ENCODE measurements around the gene OSBPL10.

The OSBPL10 gene

DNA sequence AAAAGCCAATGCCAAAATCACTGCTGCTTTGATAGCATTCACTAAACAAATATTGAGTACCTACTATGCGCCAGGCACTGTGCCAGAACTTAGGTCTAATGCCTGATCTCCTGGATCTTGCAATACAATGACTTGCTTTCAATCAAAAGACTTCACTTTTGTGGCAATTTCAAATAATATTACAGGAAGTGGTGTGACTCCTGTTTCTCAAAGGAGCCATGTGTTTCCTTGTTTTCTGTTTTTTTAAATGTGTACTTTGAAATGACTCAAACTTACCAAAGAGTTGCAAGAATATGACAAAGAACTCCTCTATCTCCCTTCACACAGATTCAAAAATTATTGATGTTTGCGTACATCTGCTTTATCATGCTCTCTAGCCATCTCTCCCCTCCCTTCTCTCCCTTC is 18.3 kb downstream of the OSBPL10 start:
- Histone ChIP-seq H2AFZ (ENCODE audit: low read depth, low read length) (no peak overlapping the region), H3K4me3 (ENCODE audit: low read length) (no peak overlapping the region), H3K36me3 (ENCODE audit: insufficient read depth, low read length) (no peaks in the 10 kb centered on the region), H3K27me3 (ENCODE audit: insufficient read depth, low read length) (no peaks in the 10 kb centered on the region), H3K4me1 (ENCODE audit: insufficient read depth, low read length) (peaks cover 10% of the 10 kb centered on the region), H3K9me3 (ENCODE audit: low read length) (no peaks in the 10 kb centered on the region)

DNA sequence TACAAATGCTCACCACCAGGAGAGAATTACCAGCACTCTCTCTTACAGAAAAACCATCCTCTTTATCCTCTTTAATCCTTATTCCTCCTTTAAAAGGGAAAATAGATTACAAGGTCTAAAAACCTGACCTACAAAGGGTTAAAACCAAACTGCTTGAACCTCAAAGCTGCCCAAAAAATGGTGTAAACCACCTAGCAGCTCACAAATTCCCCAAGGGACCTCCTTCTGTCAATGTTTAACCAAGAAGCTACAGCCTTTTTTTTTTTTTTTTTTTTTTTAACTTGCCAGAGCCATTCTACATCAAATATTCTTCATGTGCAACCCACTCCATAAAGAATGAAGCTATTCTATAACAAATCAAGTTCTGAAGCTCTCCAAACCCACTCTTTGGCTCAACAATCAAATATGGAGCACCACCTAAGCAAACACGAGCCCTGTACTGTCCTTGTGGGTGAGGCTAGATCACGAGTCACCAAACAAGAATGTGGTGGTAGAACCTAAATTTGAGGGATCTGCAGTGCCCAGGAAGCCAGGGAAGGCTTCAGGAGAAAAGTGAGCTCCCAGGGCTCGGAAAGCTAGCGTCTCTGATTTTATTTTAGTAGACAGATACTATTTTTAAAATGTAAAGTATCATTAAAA is 20.1 kb downstream of the OSBPL10 start:
- H2AFZ ChIP-seq (ENCODE audit: low read depth, low read length) = no peak overlapping the region
- H3K36me3 ChIP-seq (ENCODE audit: insufficient read depth, low read length) = no peaks in the 10 kb centered on the region
- H3K4me3 ChIP-seq (ENCODE audit: low read length) = no peak overlapping the region
- H3K9me3 ChIP-seq (ENCODE audit: low read length) = no peaks in the 10 kb centered on the region
- peaks cover 10% of the 10 kb centered on the region for H3K4me1 ChIP-seq (ENCODE audit: insufficient read depth, low read length)
- H3K27me3 ChIP-seq (ENCODE audit: insufficient read depth, low read length) = no peaks in the 10 kb centered on the region

DNA sequence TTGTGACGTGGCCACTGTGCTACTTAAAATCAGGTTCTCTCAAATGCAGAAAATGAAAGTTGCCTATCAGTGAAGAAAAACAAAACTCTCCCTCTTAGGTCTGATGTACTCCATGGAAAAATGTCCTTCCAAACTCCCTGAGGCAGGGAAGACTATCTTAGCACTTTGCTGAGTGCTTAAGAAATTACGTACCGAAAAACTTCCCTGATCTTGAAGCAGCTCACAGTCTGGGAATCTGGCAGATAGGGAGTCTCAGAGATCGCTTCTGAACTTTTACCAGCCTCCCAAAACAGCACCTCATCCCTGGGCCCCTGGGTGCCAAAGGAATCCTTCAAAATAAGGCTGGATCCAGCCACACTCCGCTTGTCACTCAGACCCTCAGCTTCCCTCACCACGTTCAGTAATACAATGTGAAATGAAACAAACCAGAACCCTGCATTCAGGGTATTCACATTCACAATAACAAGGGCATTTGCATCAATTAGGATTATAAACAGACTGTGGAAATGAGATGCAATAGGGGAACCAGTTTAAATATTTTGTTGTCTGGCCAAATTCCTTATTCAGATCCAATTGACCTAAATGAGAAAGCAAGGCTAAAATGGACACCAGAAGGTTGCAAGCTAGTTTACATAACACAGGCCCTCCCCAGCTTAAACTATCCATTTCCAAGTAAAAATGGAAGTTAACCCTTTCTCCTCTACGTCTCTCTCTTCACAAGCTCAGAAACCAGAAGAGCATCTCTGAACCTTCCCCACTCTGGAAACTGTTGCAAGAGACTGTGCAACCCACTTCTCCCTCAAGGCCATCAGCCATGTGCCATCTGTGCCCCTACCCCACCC is 20.9 kb downstream of the OSBPL10 start:
- H3K4me3 ChIP-seq (ENCODE audit: low read length) = no peak overlapping the region
- no peaks in the 10 kb centered on the region for H3K27me3 ChIP-seq (ENCODE audit: insufficient read depth, low read length)
- H3K4me1 ChIP-seq (ENCODE audit: insufficient read depth, low read length) = peaks cover 10% of the 10 kb centered on the region
- H2AFZ ChIP-seq (ENCODE audit: low read depth, low read length) = no peak overlapping the region
- no peaks in the 10 kb centered on the region for H3K9me3 ChIP-seq (ENCODE audit: low read length)
- H3K36me3 ChIP-seq (ENCODE audit: insufficient read depth, low read length) = no peaks in the 10 kb centered on the region

DNA sequence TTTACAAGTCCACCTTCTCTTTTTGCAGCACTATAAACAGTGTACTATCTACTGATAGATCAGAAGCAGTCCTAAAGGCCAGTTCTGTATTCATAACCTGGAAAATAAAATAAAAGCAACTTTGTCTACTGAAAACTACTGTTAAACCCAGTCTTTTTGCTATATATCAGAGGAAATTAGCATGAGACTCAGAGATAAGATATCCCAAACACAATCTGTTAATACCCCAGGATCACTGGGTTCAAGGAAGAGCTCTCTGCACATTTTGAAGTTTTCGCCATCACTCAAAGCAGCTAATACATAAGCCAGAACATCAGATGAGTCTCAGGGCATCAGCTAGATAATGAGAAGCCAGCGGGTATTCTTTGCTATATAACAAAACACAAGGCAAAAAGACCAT is 21.8 kb downstream of the OSBPL10 start:
- Histone ChIP-seq H3K4me3 (ENCODE audit: low read length) (no peak overlapping the region), H3K9me3 (ENCODE audit: low read length) (no peaks in the 10 kb centered on the region), H3K27me3 (ENCODE audit: insufficient read depth, low read length) (no peaks in the 10 kb centered on the region), H2AFZ (ENCODE audit: low read depth, low read length) (no peak overlapping the region), H3K36me3 (ENCODE audit: insufficient read depth, low read length) (no peaks in the 10 kb centered on the region), H3K4me1 (ENCODE audit: insufficient read depth, low read length) (peaks cover 10% of the 10 kb centered on the region)

DNA sequence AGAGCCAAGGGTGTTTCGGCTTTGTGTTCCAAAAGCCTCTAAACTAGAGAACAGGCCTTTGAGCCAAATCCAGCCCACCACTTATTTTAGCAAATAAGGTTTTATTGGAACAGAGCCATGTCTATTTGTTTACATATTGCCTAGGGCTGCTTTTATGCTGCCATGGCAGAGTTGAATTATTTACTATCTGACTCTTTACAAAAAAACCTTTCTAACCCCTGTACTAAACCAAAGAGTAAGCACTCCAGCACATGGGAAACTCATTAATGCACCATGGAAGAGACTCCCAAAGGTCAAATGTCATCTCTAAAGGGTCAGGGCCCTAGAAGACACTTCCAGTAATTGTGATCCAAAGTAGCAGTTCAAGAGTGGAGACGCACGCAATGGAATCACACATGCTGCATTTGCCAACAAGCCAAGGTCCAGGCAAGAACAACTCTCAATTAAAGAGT is 22.3 kb downstream of the OSBPL10 start:
- no peaks in the 10 kb centered on the region for H3K27me3 ChIP-seq (ENCODE audit: insufficient read depth, low read length)
- no peaks in the 10 kb centered on the region for H3K9me3 ChIP-seq (ENCODE audit: low read length)
- H2AFZ ChIP-seq (ENCODE audit: low read depth, low read length) = no peak overlapping the region
- peaks cover 10% of the 10 kb centered on the region for H3K4me1 ChIP-seq (ENCODE audit: insufficient read depth, low read length)
- no peaks in the 10 kb centered on the region for H3K36me3 ChIP-seq (ENCODE audit: insufficient read depth, low read length)
- no peak overlapping the region for H3K4me3 ChIP-seq (ENCODE audit: low read length)

DNA sequence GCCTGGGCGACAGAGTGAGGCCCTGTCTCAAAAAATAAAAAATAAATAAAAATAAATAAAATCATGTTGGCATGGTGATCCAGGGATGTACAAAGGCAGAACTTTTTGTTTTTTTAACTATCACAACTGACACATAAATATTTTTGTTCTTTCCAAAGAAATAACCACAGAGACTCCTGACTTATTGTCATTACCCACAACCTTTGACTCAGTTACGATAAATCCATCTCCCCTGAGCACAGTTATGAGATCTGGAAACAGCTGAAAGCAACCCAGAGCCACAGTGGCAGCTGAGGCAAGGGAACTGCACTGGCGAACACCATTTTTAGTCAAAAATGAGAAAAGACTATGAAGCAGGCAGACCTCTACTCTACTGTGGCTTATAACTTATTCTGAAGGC is 24.0 kb downstream of the OSBPL10 start:
- no peak overlapping the region for H2AFZ ChIP-seq (ENCODE audit: low read depth, low read length)
- no peak overlapping the region for H3K4me3 ChIP-seq (ENCODE audit: low read length)
- H3K9me3 ChIP-seq (ENCODE audit: low read length) = no peaks in the 10 kb centered on the region
- no peaks in the 10 kb centered on the region for H3K36me3 ChIP-seq (ENCODE audit: insufficient read depth, low read length)
- H3K4me1 ChIP-seq (ENCODE audit: insufficient read depth, low read length) = peaks cover 10% of the 10 kb centered on the region
- H3K27me3 ChIP-seq (ENCODE audit: insufficient read depth, low read length) = no peaks in the 10 kb centered on the region

DNA sequence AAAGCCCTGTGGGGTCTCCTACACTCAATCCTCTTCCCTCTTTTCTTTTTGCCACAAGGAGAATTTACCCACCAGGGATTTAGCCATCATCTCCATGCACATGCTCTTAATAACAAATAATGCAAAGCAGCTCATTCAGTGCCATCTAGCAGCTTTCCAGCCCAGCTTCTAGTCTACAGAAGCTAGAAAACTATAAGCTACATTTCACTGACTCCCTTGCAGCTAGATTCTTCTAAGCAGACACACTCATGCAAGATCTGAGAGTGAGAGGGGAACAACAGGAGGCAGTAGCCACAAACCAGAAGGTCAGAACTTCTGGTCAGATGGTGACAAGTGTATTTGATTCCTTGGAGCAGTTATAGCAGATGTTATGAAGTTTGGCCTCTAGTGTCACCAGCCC is 25.5 kb downstream of the OSBPL10 start:
- Histone ChIP-seq H3K4me1 (ENCODE audit: insufficient read depth, low read length) (peaks cover 9% of the 10 kb centered on the region), H3K27me3 (ENCODE audit: insufficient read depth, low read length) (no peaks in the 10 kb centered on the region), H2AFZ (ENCODE audit: low read depth, low read length) (no peak overlapping the region), H3K9me3 (ENCODE audit: low read length) (no peaks in the 10 kb centered on the region), H3K4me3 (ENCODE audit: low read length) (no peak overlapping the region), H3K36me3 (ENCODE audit: insufficient read depth, low read length) (no peaks in the 10 kb centered on the region)

DNA sequence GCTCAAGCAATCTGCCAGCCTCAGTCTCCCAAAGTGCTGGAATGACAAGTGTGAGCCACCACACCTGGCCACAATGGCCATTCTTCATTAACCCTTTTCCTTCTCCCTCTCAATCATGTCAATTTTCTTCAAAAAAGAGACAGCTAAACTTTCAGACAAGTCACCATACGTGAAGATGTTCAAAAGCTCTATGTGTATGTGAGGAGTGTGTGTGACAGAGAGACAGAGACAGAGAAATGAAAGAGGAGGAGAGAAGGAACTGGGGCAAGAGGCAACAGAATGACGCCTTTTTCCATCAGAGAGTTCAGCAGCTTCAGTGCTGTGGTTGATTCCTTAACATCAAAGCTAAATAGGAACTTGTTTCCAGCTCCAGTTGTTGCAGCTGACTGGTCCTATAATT is 27.4 kb downstream of the OSBPL10 start:
- Histone ChIP-seq H3K27me3 (ENCODE audit: insufficient read depth, low read length) (no peaks in the 10 kb centered on the region), H3K4me1 (ENCODE audit: insufficient read depth, low read length) (peaks cover 2% of the 10 kb centered on the region)

DNA sequence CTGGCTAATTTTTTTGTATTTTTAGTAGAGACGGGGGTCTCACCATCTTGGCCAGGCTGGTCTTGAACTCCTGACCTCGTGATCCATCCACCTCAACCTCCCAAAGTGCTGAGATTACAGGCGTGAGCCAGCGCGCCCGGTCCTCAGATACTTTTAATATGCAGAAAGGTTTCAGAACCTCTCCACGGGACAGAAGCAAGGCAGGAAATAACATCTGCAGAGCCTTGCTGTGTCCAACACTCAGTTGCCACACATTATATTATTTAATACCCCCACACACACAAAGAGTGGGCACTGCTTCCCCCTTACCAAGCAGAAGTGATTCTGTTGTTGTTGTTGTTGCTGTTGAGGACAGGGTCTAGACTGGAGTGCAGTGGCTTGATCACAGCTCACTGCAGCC is 28.0 kb downstream of the OSBPL10 start:
- Histone ChIP-seq H3K9me3 (ENCODE audit: low read length) (no peaks in the 10 kb centered on the region), H3K27me3 (ENCODE audit: insufficient read depth, low read length) (no peaks in the 10 kb centered on the region), H3K4me3 (ENCODE audit: low read length) (no peak overlapping the region), H3K36me3 (ENCODE audit: insufficient read depth, low read length) (no peaks in the 10 kb centered on the region), H3K4me1 (ENCODE audit: insufficient read depth, low read length) (no peaks in the 10 kb centered on the region), H2AFZ (ENCODE audit: low read depth, low read length) (no peak overlapping the region)

More for the DNA sequence above, 27.4 kb downstream of the OSBPL10 start:
- H3K9me3 ChIP-seq (ENCODE audit: low read length) = no peaks in the 10 kb centered on the region
- H3K36me3 ChIP-seq (ENCODE audit: insufficient read depth, low read length) = no peaks in the 10 kb centered on the region
- H3K4me3 ChIP-seq (ENCODE audit: low read length) = no peak overlapping the region
- no peak overlapping the region for H2AFZ ChIP-seq (ENCODE audit: low read depth, low read length)

DNA sequence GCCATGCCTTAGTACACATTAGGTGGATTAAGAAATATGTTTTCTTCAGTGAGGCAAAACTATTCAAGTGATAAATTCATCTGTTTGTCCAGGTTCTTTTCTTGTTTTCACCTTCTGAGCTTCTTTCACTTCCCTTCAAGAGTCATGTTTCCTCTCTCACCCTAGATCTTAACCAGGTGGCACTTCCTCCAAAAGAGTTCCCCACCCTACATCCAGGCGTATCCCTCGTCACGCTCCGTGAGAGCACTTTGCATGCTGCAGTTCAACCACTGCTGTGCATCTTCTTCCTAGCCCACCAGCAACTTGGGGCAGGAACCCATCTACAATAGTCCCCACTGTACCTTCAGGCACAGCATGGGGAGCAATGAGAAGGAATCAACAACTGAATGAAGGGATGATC is 28.9 kb downstream of the OSBPL10 start:
- Histone ChIP-seq H3K36me3 (ENCODE audit: insufficient read depth, low read length) (no peaks in the 10 kb centered on the region), H3K9me3 (ENCODE audit: low read length) (no peaks in the 10 kb centered on the region), H3K4me1 (ENCODE audit: insufficient read depth, low read length) (no peaks in the 10 kb centered on the region), H3K27me3 (ENCODE audit: insufficient read depth, low read length) (no peaks in the 10 kb centered on the region), H3K4me3 (ENCODE audit: low read length) (no peak overlapping the region), H2AFZ (ENCODE audit: low read depth, low read length) (no peak overlapping the region)

DNA sequence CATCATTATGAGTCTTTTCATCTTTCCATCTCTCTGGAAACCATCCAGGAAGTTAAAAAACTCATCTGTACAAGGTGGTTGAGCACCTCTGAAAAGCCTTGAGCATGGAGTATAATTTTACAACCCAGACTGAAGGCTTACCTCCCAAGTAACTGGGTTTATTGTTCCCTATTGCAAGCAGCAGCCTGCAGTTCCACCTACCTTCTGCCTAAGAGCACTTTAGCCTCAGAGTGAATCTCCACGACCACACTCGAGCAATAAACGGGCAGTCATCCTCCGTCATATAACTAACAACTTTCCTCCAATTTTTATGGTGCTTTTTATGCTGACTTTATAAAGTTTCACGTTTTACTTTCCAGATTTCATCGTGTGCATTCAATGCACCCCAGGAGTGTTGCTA is 32.8 kb downstream of the OSBPL10 start:
- Histone ChIP-seq H3K4me1 (ENCODE audit: insufficient read depth, low read length) (peaks cover 11% of the 10 kb centered on the region), H3K9me3 (ENCODE audit: low read length) (no peaks in the 10 kb centered on the region), H2AFZ (ENCODE audit: low read depth, low read length) (no peak overlapping the region), H3K36me3 (ENCODE audit: insufficient read depth, low read length) (no peaks in the 10 kb centered on the region), H3K4me3 (ENCODE audit: low read length) (no peak overlapping the region), H3K27me3 (ENCODE audit: insufficient read depth, low read length) (no peaks in the 10 kb centered on the region)

DNA sequence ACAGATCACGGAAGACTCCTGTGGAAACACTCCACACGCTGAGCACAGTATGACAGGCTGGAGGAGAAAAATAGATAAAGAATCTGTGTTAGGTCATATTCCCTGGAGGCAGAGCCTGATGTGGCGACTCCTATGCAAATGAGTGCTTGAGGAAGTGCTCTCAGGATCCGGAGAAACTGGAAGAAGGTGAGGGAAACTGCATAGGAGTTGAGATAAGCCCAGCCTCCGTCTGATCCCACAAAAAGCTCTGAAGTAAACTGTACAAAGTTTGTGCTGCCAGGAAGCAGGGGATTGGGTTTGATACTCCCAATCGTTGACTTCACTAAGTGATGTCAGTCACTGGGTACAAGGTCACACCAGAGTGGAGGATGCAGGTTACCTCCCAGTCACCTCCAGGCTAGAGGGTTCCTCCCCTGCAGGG is 33.4 kb downstream of the OSBPL10 start:
- no peaks in the 10 kb centered on the region for H3K9me3 ChIP-seq (ENCODE audit: low read length)

DNA sequence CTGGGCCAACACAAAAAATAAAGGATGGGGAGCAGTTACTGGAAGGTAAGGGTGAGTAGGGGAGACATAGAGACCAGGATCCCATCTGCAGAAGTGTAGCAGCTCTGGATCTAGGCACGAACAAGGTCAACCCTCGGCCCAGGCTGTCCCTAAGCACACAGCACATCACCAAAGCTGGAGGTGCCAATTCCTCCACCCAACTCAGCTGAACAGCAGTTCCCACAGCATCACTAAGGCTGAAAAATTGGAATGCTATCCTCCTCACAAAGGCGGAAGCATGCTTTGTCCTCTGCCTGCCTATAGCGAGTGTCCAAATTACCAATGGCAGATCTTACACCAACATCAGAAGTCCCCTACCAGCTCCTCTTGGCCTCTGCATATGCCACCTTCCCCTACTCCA is 33.9 kb downstream of the OSBPL10 start:
- H3K27me3 ChIP-seq (ENCODE audit: insufficient read depth, low read length) = no peaks in the 10 kb centered on the region
- no peaks in the 10 kb centered on the region for H3K9me3 ChIP-seq (ENCODE audit: low read length)
- no peak overlapping the region for H2AFZ ChIP-seq (ENCODE audit: low read depth, low read length)
- no peak overlapping the region for H3K4me3 ChIP-seq (ENCODE audit: low read length)
- H3K36me3 ChIP-seq (ENCODE audit: insufficient read depth, low read length) = no peaks in the 10 kb centered on the region
- H3K4me1 ChIP-seq (ENCODE audit: insufficient read depth, low read length) = peaks cover 11% of the 10 kb centered on the region

More for the DNA sequence above, 33.4 kb downstream of the OSBPL10 start:
- no peak overlapping the region for H3K4me3 ChIP-seq (ENCODE audit: low read length)
- no peaks in the 10 kb centered on the region for H3K27me3 ChIP-seq (ENCODE audit: insufficient read depth, low read length)
- no peak overlapping the region for H2AFZ ChIP-seq (ENCODE audit: low read depth, low read length)
- peaks cover 11% of the 10 kb centered on the region for H3K4me1 ChIP-seq (ENCODE audit: insufficient read depth, low read length)
- no peaks in the 10 kb centered on the region for H3K36me3 ChIP-seq (ENCODE audit: insufficient read depth, low read length)
